ES-I3 (cell line): ENCODE measurements around the gene SND1.

Experiments used
- H3K36me3 ChIP-seq: 2 replicates; pipeline ENCODE4 v1.6.1; 2013; ENCODE audit warnings: mild to moderate bottlenecking, low read length, control low read depth, moderate library complexity; ENCODE audit not compliant: insufficient read depth
- H3K4me1 ChIP-seq: 2 replicates; pipeline ENCODE4 v1.6.1; 2013; ENCODE audit warnings: mild to moderate bottlenecking, control low read depth, low read length; ENCODE audit not compliant: insufficient read depth
- H3K9ac ChIP-seq: 2 replicates; pipeline ENCODE4 v1.6.1; 2013; ENCODE audit warnings: low read depth, mild to moderate bottlenecking, low read length, moderate library complexity
- H3K9me3 ChIP-seq: 2 replicates; pipeline ENCODE4 v1.6.1; 2013; ENCODE audit warnings: mild to moderate bottlenecking, low read length, moderate library complexity; ENCODE audit not compliant: control insufficient read depth, insufficient read depth

Gene SND1

DNA sequence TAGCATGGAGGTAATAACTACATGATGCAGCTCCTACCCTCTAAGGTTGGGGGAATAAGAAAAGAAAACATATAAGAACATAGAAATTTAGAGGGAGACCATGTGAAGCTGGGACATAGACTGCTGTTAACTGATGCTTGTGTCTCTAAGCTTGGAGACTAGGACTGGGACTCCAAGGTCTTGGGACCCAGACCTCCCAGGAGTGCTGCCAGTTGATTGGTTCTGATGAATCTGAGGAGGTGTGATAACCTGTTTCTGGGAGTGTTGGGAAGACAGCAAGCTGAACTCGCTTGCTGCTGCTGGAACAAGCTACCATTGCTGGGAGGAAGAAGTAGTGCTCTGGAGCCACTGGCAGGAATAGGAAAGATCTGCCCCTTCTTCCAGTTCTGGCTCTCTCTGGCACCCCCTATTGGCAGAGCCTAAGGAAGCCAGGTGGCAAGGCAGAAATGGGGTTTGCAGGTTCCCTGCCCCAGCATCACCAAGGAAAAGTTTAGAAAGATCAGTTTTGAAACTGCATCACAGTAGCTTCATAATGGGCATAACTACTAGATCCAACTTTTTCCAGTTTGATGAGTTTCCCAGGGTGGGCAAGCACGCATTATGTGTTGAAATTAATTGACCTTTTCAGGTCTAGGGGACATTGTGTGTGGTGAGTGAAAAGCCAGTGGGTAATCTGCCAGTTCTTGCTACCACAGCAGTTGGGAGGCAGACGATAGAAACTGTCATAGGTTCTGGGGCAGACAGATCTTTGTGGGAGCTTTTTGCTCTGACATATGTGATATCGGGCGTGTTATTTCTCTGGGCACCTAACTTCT lies 140.7 kb downstream of the SND1 start:
- Histone ChIP-seq H3K36me3 (no peaks in the 10 kb centered on the region), H3K9me3 (no peaks in the 10 kb centered on the region), H3K4me1 (no peaks in the 10 kb centered on the region), H3K9ac (no peak overlapping the region)

DNA sequence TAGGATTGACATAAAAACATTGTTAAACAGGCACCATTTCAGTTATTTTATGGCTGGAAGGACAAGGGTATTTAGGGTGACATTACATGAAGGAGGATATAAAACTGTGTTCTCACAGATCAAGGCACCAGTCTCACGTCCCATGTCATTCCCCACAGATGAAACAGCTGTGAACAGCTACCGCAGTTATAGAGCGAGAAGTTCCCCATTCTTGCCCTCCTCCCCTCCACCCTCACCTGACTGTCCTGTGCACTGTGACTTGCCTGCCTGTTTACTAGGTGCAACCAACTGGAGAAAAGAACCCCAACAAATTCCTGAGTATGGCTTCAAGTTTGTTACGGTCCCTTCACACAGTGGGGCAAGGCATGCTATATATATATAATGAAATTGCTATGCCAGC lies 141.6 kb downstream of the SND1 start:
- Histone ChIP-seq H3K9me3 (no peaks in the 10 kb centered on the region), H3K9ac (no peak overlapping the region), H3K4me1 (no peaks in the 10 kb centered on the region), H3K36me3 (no peaks in the 10 kb centered on the region)

DNA sequence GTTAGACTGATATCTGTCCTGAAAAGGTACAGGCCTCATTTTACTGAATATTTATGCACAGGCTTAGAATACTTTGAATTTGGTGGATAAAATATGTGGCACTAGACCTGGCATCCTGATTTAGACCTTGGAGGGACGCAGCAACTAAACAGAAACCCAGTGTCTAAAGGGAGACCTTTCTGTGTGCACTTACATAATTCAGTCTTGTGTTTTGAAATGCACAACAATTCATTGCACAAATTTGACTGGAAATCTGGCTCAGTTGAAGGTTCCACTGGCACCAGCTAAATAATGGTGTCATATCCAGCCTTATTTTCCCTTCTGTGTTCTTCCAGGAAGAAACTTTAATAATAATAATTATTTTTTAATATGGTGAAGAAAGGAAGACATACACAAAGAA lies 142.1 kb downstream of the SND1 start:
- no peak overlapping the region for H3K9ac ChIP-seq
- no peaks in the 10 kb centered on the region for H3K9me3 ChIP-seq
- H3K4me1 ChIP-seq: peaks cover 2% of the 10 kb centered on the region; the same call in 1 of the 2 replicates
- no peaks in the 10 kb centered on the region for H3K36me3 ChIP-seq

DNA sequence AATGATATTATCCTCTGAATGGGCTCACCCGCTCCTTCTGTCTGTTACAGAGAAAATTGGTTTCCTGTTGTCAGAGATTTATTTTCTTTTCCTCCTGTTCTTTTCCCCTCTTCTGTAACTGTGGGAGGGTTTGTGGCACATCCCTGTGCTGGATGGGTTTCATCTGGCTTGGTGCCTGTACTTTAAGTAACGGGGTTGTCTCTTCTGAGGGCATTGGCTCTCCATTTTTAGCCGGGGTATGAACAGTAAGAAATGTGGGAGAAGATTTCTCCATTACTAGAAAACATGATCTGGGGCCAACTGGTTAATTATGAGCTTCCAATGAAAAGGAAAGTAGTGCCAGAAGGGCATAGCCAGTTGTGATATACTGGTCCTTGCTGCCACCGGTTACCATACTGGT lies 142.6 kb downstream of the SND1 start:
- H3K9me3 ChIP-seq: no peaks in the 10 kb centered on the region
- H3K36me3 ChIP-seq: no peaks in the 10 kb centered on the region
- no peak overlapping the region for H3K9ac ChIP-seq
- H3K4me1 ChIP-seq: peaks cover 6% of the 10 kb centered on the region; the same call in 1 of the 2 replicates

DNA sequence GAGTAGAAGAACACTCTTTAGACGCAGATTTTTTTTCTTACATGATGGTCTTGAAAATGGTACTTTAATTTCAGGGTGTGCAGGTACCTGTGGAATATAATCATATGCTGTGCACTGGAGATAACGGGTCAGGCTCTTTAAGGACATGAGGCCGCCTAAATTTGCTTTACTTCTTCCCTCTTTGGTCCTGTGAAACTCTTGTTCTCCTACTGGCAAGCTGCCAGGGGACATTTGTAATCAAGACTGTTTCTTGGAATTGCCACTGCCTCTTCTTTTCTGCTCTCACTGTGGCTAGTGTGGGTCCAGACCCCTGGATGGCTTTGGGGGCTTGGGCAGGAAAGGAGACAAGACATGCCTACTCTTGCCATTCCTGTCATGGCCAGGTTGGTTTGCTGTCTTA lies 146.0 kb downstream of the SND1 start:
- Histone ChIP-seq H3K9ac (no peak overlapping the region), H3K9me3 (no peaks in the 10 kb centered on the region), H3K4me1 (peaks cover 9% of the 10 kb centered on the region; the same call in 1 of the 2 replicates), H3K36me3 (no peaks in the 10 kb centered on the region)

DNA sequence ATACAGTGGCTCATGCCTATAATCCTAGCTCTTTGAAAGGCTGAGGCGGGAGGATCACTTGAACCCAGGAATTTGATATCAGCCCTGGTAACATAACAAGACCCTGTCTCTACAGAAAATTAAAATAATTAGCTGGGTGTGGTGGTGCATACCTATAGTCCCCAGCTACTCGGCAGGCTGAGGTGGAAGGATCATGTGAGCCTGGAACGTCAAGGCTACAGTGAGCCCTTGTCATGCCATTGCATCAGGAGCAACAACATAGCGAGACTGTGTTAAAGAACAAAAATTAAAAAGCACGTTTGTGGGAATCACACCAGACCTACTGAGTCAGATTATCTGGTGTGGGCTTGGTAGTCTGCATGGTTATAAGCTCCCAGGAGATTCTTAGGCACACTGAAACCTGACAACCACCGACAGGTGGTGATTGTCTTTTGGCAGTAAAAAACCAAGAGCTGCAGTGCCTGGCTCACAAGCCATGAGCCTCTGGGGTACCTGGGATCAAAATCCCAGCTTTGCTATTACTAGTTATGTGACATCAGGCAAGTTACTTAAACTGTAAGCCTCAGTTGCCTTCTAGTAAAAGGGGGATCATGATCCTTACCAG lies 146.9 kb downstream of the SND1 start:
- H3K4me1 ChIP-seq: peaks cover 9% of the 10 kb centered on the region; the same call in 1 of the 2 replicates
- H3K9me3 ChIP-seq: no peaks in the 10 kb centered on the region
- H3K9ac ChIP-seq: no peak overlapping the region
- H3K36me3 ChIP-seq: no peaks in the 10 kb centered on the region

DNA sequence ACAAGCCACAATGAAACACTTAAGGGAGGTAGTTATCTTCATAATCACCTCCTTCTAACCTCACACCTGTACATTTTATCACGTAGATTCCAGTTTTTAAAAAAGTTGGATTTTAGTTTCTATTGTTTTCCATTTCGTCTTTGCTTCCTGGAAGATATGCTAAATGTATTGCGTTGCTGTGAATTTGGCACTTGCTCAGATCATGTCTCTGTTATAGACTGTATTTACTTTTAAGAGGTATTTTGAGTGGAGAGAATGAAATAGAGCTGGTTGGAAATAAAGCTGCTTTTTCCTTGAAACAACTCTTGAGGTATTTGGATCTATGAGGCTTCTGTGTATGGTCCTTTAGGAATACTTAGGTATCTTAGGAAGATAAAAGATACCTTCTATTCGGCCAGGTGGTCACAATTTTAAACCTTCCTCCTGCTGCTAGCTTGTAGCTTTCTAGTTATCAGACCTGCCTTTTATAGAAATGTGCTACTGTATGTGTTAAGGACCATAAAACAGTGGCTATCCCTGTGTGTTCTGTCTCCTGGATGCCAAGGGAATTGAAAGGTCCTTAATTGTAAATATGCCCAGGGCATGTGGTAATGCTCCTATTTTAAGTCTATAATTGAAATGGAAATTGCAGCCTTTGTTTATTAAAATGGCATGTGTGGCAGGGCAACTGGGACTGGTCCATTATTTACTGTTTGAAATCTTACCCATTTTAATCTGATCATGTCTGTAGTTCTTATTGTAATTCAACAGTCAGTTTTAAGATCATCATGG lies 147.7 kb downstream of the SND1 start:
- H3K9ac ChIP-seq: no peak overlapping the region
- peaks cover 9% of the 10 kb centered on the region; the same call in 1 of the 2 replicates for H3K4me1 ChIP-seq
- H3K9me3 ChIP-seq: no peaks in the 10 kb centered on the region
- no peaks in the 10 kb centered on the region for H3K36me3 ChIP-seq

DNA sequence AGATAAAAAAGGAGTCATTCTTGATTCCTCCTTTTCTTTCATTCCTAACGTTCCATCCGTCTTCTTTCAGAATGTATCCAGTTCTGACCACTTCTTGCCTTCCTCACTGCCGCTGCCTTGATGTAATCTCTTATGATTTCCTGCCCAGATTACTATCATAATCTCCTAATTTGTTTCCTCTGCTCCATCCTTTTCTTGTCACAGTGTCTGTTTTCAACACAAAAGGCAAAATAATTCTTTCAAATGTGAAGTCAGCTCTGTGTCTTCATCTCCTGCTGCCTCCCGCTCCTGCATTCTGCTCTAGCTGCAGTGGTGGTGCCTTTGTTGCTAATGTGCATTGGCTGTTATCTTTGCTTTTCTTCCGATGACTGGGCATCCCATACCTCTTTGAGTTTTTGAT lies 150.9 kb downstream of the SND1 start:
- Histone ChIP-seq H3K4me1 (peaks cover 16% of the 10 kb centered on the region; the same call in 1 of the 2 replicates), H3K9ac (no peak overlapping the region), H3K36me3 (no peaks in the 10 kb centered on the region), H3K9me3 (no peaks in the 10 kb centered on the region)

DNA sequence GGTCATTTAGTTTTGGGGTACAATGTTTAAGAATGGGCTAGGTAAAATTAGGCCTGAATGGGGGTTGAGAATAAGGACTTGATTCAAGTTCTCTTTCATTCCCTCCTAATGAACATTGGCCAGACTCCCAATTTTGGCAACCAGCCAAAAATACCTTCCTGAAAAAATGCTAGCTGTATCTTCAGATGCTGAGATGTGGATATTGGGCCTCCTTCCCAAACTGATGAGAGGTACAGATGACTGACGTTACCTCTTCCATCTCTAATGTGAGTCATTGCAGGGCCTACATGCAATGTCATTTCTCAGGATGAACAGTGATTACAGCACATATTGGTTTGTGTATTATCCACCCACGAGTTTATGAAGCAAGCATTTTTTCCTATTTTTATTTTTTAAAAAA lies 151.6 kb downstream of the SND1 start:
- Histone ChIP-seq H3K36me3 (no peaks in the 10 kb centered on the region), H3K9ac (no peak overlapping the region), H3K4me1 (peaks cover 19% of the 10 kb centered on the region; the same call in 1 of the 2 replicates), H3K9me3 (no peaks in the 10 kb centered on the region)

DNA sequence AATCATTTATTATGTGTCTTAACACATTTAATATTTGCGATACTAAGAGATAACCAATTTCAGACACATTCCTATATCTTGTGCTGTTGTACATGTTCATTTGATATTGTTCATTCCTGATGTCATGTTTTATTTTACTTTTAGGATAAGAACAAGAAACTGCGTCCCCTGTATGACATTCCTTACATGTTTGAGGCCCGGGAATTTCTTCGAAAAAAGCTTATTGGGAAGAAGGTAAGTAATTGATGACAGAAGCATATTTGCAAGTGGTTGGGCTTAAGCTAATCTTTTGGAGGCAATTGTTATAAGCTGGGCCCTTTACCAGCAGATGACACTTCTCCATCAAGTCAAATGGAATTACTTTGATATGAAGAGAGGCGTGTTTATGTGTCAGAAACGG lies 155.3 kb downstream of the SND1 start:
- Histone ChIP-seq H3K36me3 (no peaks in the 10 kb centered on the region), H3K9me3 (no peaks in the 10 kb centered on the region), H3K9ac (no peak overlapping the region), H3K4me1 (peaks cover 36% of the 10 kb centered on the region)

DNA sequence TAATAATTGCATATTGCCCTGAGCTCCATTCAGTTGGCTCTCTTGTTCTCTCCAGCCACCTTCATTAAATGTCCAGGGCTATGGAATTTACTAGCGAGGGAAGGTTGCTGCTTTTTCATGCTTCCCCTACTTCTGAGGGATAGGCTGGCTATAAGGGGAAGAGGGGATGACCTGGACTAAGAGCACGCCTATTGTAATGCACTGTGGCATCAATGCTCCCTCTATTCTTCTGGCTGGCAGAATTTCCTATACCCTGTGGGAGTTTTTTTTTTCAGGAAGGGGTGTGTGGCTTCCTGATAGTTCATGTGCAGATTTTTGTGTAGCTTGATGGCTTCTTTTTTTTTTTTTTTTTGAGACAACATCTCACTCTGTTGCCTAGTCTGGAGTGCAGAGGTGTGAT lies 155.8 kb downstream of the SND1 start:
- no peak overlapping the region for H3K9ac ChIP-seq
- H3K4me1 ChIP-seq: peaks cover 40% of the 10 kb centered on the region
- no peaks in the 10 kb centered on the region for H3K36me3 ChIP-seq
- no peaks in the 10 kb centered on the region for H3K9me3 ChIP-seq

DNA sequence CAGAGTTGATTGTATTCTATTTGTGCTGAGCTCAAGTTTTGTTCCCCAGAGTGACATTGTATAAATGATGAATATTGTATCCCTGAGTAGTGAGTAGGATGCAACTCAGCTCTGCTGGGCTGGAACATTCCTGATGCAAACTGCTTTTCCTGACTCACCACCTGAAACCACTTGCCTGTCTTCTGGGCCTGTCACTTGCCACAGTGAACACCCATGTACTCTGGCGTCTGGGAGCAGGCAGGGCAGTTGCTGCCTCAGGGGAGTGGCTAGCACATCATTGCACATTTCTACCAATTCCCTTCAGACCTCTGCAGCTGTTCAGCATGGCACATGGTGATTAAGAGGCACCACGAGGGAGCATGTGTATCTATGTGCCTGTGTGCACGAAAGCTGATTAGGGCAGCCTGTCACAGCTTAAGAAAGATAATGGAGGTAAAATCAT lies 157.3 kb downstream of the SND1 start:
- H3K36me3 ChIP-seq: no peaks in the 10 kb centered on the region
- no peak overlapping the region for H3K9ac ChIP-seq

DNA sequence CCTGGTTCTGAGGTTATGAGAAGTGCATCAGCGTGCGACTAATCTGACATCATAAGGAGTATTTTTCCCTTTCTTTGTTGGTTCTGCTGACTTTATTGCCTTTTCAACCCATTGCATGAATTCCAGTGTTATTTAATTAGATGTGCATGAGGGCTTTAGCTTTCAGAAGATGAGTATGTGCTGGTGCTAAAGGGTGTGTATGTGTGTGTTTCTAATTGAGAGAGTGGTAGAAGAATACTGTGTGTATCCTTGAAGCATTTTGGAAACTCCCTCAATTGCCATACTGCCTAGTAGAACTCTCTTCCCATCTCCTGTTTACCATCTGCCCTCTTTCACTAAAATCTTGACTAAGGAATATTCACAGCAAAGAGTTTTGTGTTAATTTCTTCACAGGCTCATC lies 158.1 kb downstream of the SND1 start:
- Histone ChIP-seq H3K4me1 (peaks cover 48% of the 10 kb centered on the region), H3K9ac (no peak overlapping the region), H3K9me3 (no peaks in the 10 kb centered on the region), H3K36me3 (no peaks in the 10 kb centered on the region)

More for the DNA sequence above, 157.3 kb downstream of the SND1 start:
- H3K9me3 ChIP-seq: no peaks in the 10 kb centered on the region
- H3K4me1 ChIP-seq: peaks cover 47% of the 10 kb centered on the region
